Heart left ventricle (tissue), 13 donors: Measurements from ENCODE around the gene LCE2B.
"Not testable (repeated sequence)": the region's sequence is repeated elsewhere in the genome, so short reads cannot be mapped to it uniquely, and the experiment has no call there.

Experiments used
- CTCF ChIP-seq, 12 donors: fragments of 200-600 bp; sonication (generic) in 4 of 12; IDR thresholded peaks; one replicate each; pipeline versions ENCODE4 v1.5.0 to v1.8.0; 2018 to 2022; ENCODE audit warnings: antibody characterized with exemption in 12 of 12, mild to moderate bottlenecking in 5 of 12
- POLR2A ChIP-seq, 2 donors: fragments of 450-650 bp; IDR thresholded peaks; one replicate each; pipeline ENCODE4 v1.6.1; 2017; ENCODE audit warnings: antibody characterized with exemption in 2 of 2, mild to moderate bottlenecking in 2 of 2, moderate library complexity in 2 of 2
- donor health status: ischemic (EF 13 %, LVEDD 7.1; RV severe dilation, severe dysfunction).
- donor health status: DM: no; HTN: yes; CAD: no.
- donor health status: DM: no; HTN: no; CAD: no.
- donor health status: ischemic (EF 25% LVEDD 6.9; RV normal size, moderate dysfunction).
- donor health status: ischemic (EF 25% LVEDD 5.7; RV mildly dilated, moderate dysfunction).
- donor health status: ischemic (EF 35%, LVEDD 5.7; RV mildly dilated, moderate dysfunction).
- donor health status: nonischemic (EF 11% LVEDD 7.7; RV severe dilation, severe dysfunction).
- donor health status: DM: yes; HTN: yes; CAD: no.
- donor health status: PGD.
- donor health status: ischemic (EF 29% LVEDD 5.4; RV normal size, mild dysfunction).
- donor health status: nonischemic (EF 23%, LVEDD 6.1; RV moderate dilation, normal function).

GRCh38 chr1:152674983-152675382, 10.9 kb upstream of the LCE2B start, which contains the start of gene LCE2C:
- not testable (repeated sequence) for TF ChIP-seq CTCF, POLR2A (IDR thresholded peaks at IDR 0.05)
